Right lobe of liver (tissue), 6 donors: ENCODE results near the gene ZNF628. TPM values are rescaled to one million over a fixed set of nuclear protein-coding genes. Genes with fewer than 3 reads are reported as not detected.

Experiments
- ATAC-seq, 4 donors: fragments of 200-7000 bp; cut with Tn5 transposase; one replicate each; pipeline ENCODE4 v1.9.1; 2020; ENCODE audit warnings: mild to moderate bottlenecking in 4 of 4, moderate library complexity in 4 of 4
- DNase-seq, 3 donors: peaks; one replicate each; pipeline ENCODE4 v3.0.0-alpha.2; 2020
- H3K27ac ChIP-seq, 3 donors: fragments of 200-600 bp; one replicate each; pipeline ENCODE4 v1.8.0; 2022
- H3K27me3 ChIP-seq, 2 donors: fragments of 200-600 bp; one replicate each; pipeline ENCODE4 v1.8.0; 2022
- H3K36me3 ChIP-seq, 4 donors: fragments of 200-600 bp; sonication (generic) in 1 of 4; one replicate each; pipeline versions ENCODE4 v1.5.1 to v1.8.0; 2017 to 2022; ENCODE audit warnings: control low read depth in 1 of 4
- H3K4me1 ChIP-seq, 4 donors: fragments of 200-600 bp; sonication (generic) in 1 of 4; one replicate each; pipeline versions ENCODE4 v1.5.1 to v1.8.0; 2017 to 2022; ENCODE audit warnings: control low read depth in 1 of 4
- H3K4me3 ChIP-seq, 3 donors: fragments of 200-600 bp; one replicate each; pipeline ENCODE4 v1.8.0; 2022
- H3K9me3 ChIP-seq, 4 donors: fragments of 200-600 bp; sonication (generic) in 1 of 4; one replicate each; pipeline versions ENCODE4 v1.5.1 to v1.8.0; 2017 to 2022; ENCODE audit warnings: control low read depth in 1 of 4
- CTCF ChIP-seq, 4 donors: fragments of 200-600 bp in 3 of 4; fragments of 450-650 bp in 1 of 4; IDR thresholded peaks; one replicate each; pipeline versions ENCODE4 v1.5.1 to v1.8.0; 2016 to 2022; ENCODE audit warnings: antibody characterized with exemption in 4 of 4, mild to moderate bottlenecking in 2 of 4
- POLR2A ChIP-seq: fragments of 450-650 bp; IDR thresholded peaks from one replicate; pipeline ENCODE4 v1.6.1; 2017; ENCODE audit warnings: antibody characterized with exemption, mild to moderate bottlenecking
- WGBS: methylation state at CpG from one replicate; pipeline ENCODE4 v1.1.6; 2018; ENCODE audit warnings: low coverage, low lambda C conversion rate; ENCODE audit not compliant: insufficient coverage; ENCODE audit errors: missing lambda C conversion rate; 5-methylcytosine and 5-hydroxymethylcytosine counted together
- intact Hi-C, 2 donors: fragments of 100-400 bp; cut with DNase I; formaldehyde crosslinking; loops; one replicate each; pipeline versions ENCODE4 v1.11.2 to v1.14.1; 2022
- total RNA-seq, 6 experiments: library from RNA; depleted of rRNA in 2 of 6; stranded (reverse); fragments of >200 nt in 2 of 6; fragmentation: NEBNext Ultra II Directional in 3 of 6; extraction: Animal tissue kit (Norgen Biotek cat#: 25700) in 3 of 6; gene quantifications; one replicate each; pipeline versions ENCODE4 v1.1.0 to v1.2.4, GENCODE V29; 2016 to 2023
- donor health status: DM: no; HTN: yes; CAD: no.
- donor health status: DM: no; HTN: no; CAD: no.
- donor health status: DM: no; HTN: no; CAD: no.
- donor health status: DM: no; HTN: yes; CAD: no.
- donor health status: DM: no; HTN: yes; CAD: no.

Gene ZNF628
- total RNA-seq, 6 experiments from 2014 or later: 3.4 to 9.2 (median 4.4) TPM

GRCh38 chr19:55528030-55528803 lies 51.8 kb downstream of the ZNF628 start:
- Histone ChIP-seq H3K27ac (no peak overlapping the region), H3K4me3 (no peak overlapping the region), H3K4me1 (peaks cover 0 to 4% (median 0%) of the 10 kb centered on the region in 4 donors), H3K36me3 (no peaks in the 10 kb centered on the region), H3K9me3 (no peaks in the 10 kb centered on the region), H3K27me3 (no peaks in the 10 kb centered on the region)
- DNase-seq (no peak), ATAC-seq (no peak)
- TF ChIP-seq POLR2A: no peak
- no peak for TF ChIP-seq CTCF (IDR thresholded peaks at IDR 0.05)
- WGBS: 26% methylated on average over 15 of the region's 15 CpGs
- intact Hi-C loops: no loop called here

DNA sequence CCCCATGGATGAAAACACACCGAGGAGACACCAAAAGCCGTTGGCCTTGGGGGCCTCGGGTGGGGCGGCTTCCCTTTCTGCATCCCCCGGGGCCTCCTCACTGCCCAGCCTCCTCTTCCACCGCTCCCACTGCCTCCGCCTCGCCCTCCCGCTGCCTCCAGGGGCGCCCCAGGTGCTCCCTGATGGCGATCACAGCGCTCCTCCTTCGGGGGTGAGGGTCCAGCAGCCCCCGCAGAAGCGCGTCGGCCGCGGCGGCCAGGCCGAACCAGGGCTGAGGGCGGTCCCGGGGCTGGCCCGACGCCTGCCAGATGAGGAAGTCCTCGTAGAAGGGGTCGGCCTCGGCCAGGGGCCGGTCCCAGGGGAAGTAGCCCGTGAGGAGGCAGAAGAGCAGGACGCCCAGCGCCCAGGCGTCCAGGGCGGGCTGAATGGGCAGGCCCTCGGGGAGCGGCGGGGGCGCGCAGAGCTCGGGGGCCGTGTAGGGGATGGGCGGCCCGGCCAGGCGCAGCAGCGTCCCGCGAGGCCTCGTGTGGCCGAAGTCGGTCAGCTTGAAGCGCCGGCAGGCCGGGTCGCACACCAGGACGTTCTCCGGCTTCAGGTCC lies 53.3 kb downstream of the ZNF628 start:
- TF ChIP-seq CTCF (IDR thresholded peaks at IDR 0.05): no peak
- peaks cover 0 to 4% (median 0%) of the 10 kb centered on the region in 4 donors for H3K4me1 ChIP-seq
- ATAC-seq (no peak), DNase-seq (no peak)
- WGBS: 88% methylated on average over 16 of the region's 56 CpGs
- no peak overlapping the region for H3K4me3 ChIP-seq
- intact Hi-C loops: no loop called here
- H3K36me3 ChIP-seq: no peaks in the 10 kb centered on the region
- no peak overlapping the region for H3K27ac ChIP-seq
- no peaks in the 10 kb centered on the region for H3K9me3 ChIP-seq
- no peaks in the 10 kb centered on the region for H3K27me3 ChIP-seq

- H3K9me3 ChIP-seq: no peaks in the 10 kb centered on the region
- no peaks in the 10 kb centered on the region for H3K27me3 ChIP-seq
- H3K27ac ChIP-seq: no peak overlapping the region
- H3K36me3 ChIP-seq: no peaks in the 10 kb centered on the region
- intact Hi-C loops: no loop called here
- no CpG with 5 or more reads among the region's 26 CpGs for WGBS
- ATAC-seq: no peak
- no peak for DNase-seq
- H3K4me3 ChIP-seq: no peak overlapping the region
- H3K4me1 ChIP-seq: peaks cover 0 to 4% (median 0%) of the 10 kb centered on the region in 4 donors
- no peak for TF ChIP-seq POLR2A
- TF ChIP-seq CTCF (IDR thresholded peaks at IDR 0.05): no peak
Observed at GRCh38 chr19:55530996-55531395, 54.6 kb downstream of the ZNF628 start.

Other genes with a start within 250 kb of the ZNF628 start
- gene TMEM86B, start 247.9 kb upstream of the ZNF628 start, total RNA-seq: 10 to 100 TPM in 5 of 6 experiments, 1 to 10 TPM in 1; 8.8 to 22.2 (median 14.0) TPM
- 10 to 100 TPM; 26.4 to 39.6 (median 30.2) TPM for gene PPP6R1, start 217.6 kb upstream of the ZNF628 start, total RNA-seq
- gene HSPBP1, start 196.5 kb upstream of the ZNF628 start, total RNA-seq: 10 to 100 TPM; 11.3 to 28.3 (median 15.6) TPM
- under 1 TPM in 3 of 6 experiments, not detected in 3; 0.20 to 0.29 (median 0.24) TPM for gene BRSK1, start 192.6 kb upstream of the ZNF628 start, total RNA-seq
- gene TMEM150B, start 151.3 kb upstream of the ZNF628 start, total RNA-seq: 1 to 10 TPM; 1.1 to 5.6 (median 2.2) TPM
- gene KMT5C, start 136.7 kb upstream of the ZNF628 start, total RNA-seq: 1 to 10 TPM; 2.3 to 5.3 (median 3.7) TPM
- not detected for gene COX6B2, start 121.9 kb upstream of the ZNF628 start, total RNA-seq
- gene GARIN5B, start 113.4 kb upstream of the ZNF628 start, total RNA-seq: not detected
- gene IL11, start 106.2 kb upstream of the ZNF628 start, total RNA-seq: not detected
- not detected for gene TMEM190, start 99.8 kb upstream of the ZNF628 start, total RNA-seq
- 10 to 100 TPM; 10.8 to 19.7 (median 14.8) TPM for gene TMEM238, start 92.3 kb upstream of the ZNF628 start, total RNA-seq
- 100 to 1,000 TPM; 305 to 530 (median 455) TPM for gene RPL28, start 90.7 kb upstream of the ZNF628 start, total RNA-seq
- 10 to 100 TPM in 3 of 6 experiments, 1 to 10 TPM in 3; 4.3 to 16.4 (median 9.1) TPM for gene UBE2S, start 68.8 kb upstream of the ZNF628 start, total RNA-seq
- gene SHISA7, start 33.3 kb upstream of the ZNF628 start, total RNA-seq: under 1 TPM in 1 of 6 experiments, not detected in 5; 0.04 TPM
- gene ISOC2, start 15.0 kb upstream of the ZNF628 start, total RNA-seq: 100 to 1,000 TPM in 3 of 6 experiments, 10 to 100 TPM in 3; 69.4 to 222 (median 100) TPM
- not detected for gene C19orf85, start 11.9 kb upstream of the ZNF628 start, total RNA-seq
- 1 to 10 TPM; 2.5 to 6.0 (median 3.9) TPM for gene NAT14, start 8.6 kb downstream of the ZNF628 start, total RNA-seq
- gene SSC5D, start 11.8 kb downstream of the ZNF628 start, total RNA-seq: 1 to 10 TPM in 4 of 6 experiments, under 1 TPM in 2; 0.35 to 1.6 (median 1.2) TPM
- gene SBK2, start 60.5 kb downstream of the ZNF628 start, total RNA-seq: not detected
- under 1 TPM in 2 of 6 experiments, not detected in 4; 0.33 to 0.56 TPM for gene SBK3, start 68.9 kb downstream of the ZNF628 start, total RNA-seq
- 1 to 10 TPM; 1.9 to 4.6 (median 3.6) TPM for gene ZNF579, start 104.2 kb downstream of the ZNF628 start, total RNA-seq
- gene FIZ1, start 122.9 kb downstream of the ZNF628 start, total RNA-seq: 10 to 100 TPM in 1 of 6 experiments, 1 to 10 TPM in 5; 3.0 to 13.1 (median 5.1) TPM
- gene ZNF524, start 123.7 kb downstream of the ZNF628 start, total RNA-seq: 10 to 100 TPM in 4 of 6 experiments, 1 to 10 TPM in 2; 8.2 to 21.0 (median 11.3) TPM
- 1 to 10 TPM; 4.2 to 6.0 (median 4.7) TPM for gene ZNF865, start 129.0 kb downstream of the ZNF628 start, total RNA-seq
- gene ZNF784, start 147.9 kb downstream of the ZNF628 start, total RNA-seq: 1 to 10 TPM; 2.9 to 5.5 (median 4.1) TPM
- 10 to 100 TPM in 1 of 6 experiments, 1 to 10 TPM in 5; 5.4 to 11.6 (median 6.5) TPM for gene ZNF580, start 164.4 kb downstream of the ZNF628 start, total RNA-seq
- 1 to 10 TPM; 2.7 to 7.3 (median 5.1) TPM for gene ZNF581, start 167.0 kb downstream of the ZNF628 start, total RNA-seq
- 10 to 100 TPM in 3 of 6 experiments, 1 to 10 TPM in 3; 6.1 to 19.7 (median 9.8) TPM for gene CCDC106, start 171.6 kb downstream of the ZNF628 start, total RNA-seq
- gene U2AF2, start 178.4 kb downstream of the ZNF628 start, total RNA-seq: 10 to 100 TPM; 55.1 to 75.6 (median 63.5) TPM
- 100 to 1,000 TPM in 5 of 6 experiments, 10 to 100 TPM in 1; 88.9 to 162 (median 107) TPM for gene EPN1, start 198.6 kb downstream of the ZNF628 start, total RNA-seq